GM23338 (cell line): Measurements from ENCODE around the gene ENPP4.

Source experiments
- EZH2 ChIP-seq: fragments of 200-600 bp; sonication (generic); IDR thresholded peaks from one replicate; pipeline ENCODE4 v1.8.0; 2017; ENCODE audit warnings: antibody characterized with exemption, mild to moderate bottlenecking, low read depth; ENCODE audit not compliant: unreplicated experiment
- POLR2AphosphoS5 ChIP-seq: IDR thresholded peaks from 2 replicates; pipeline ENCODE4 v1.6.1; 2016; ENCODE audit warnings: antibody characterized with exemption, low read depth
- STAT1 ChIP-seq: IDR thresholded peaks from one replicate; pipeline ENCODE4 v1.6.1; 2016; ENCODE audit warnings: antibody characterized with exemption; ENCODE audit not compliant: unreplicated experiment
- TF ChIP-seq, protein P1 (sequence below), 2 experiments: fragments of 200-600 bp in 1 of 2; sonication (generic) in 1 of 2; conservative IDR thresholded peaks; 2 replicates each; pipeline versions ENCODE4 v1.5.1 to v1.6.1; 2016 to 2017; ENCODE audit warnings: antibody characterized with exemption in 2 of 2, low read depth in 2 of 2, mild to moderate bottlenecking in 2 of 2, moderate library complexity in 1 of 2
- TF ChIP-seq, protein P2 (sequence below): IDR thresholded peaks from one replicate; pipeline ENCODE4 v1.6.1; 2018; ENCODE audit warnings: antibody characterized with exemption; ENCODE audit not compliant: unreplicated experiment

DNA sequence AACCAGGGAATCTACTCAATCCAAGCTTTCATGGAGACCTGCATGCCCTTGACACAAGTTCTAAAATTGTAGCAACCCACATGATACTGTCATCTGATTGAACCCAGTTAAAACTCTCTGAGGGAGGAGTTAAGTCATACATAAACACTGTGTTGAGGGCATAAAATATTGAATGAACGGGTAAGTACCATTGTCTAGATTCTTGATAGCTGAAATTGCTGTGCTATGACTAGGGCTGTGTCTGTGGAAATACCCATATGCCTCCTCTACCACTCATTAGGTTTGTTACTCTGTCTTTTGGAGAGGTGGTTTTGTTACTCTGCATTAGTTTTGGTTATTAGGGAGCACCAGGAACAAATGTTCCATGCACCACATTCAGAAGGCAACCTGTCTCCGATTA is 7.6 kb downstream of the ENPP4 start:
- TF ChIP-seq, protein P1, sequence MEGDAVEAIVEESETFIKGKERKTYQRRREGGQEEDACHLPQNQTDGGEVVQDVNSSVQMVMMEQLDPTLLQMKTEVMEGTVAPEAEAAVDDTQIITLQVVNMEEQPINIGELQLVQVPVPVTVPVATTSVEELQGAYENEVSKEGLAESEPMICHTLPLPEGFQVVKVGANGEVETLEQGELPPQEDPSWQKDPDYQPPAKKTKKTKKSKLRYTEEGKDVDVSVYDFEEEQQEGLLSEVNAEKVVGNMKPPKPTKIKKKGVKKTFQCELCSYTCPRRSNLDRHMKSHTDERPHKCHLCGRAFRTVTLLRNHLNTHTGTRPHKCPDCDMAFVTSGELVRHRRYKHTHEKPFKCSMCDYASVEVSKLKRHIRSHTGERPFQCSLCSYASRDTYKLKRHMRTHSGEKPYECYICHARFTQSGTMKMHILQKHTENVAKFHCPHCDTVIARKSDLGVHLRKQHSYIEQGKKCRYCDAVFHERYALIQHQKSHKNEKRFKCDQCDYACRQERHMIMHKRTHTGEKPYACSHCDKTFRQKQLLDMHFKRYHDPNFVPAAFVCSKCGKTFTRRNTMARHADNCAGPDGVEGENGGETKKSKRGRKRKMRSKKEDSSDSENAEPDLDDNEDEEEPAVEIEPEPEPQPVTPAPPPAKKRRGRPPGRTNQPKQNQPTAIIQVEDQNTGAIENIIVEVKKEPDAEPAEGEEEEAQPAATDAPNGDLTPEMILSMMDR (conservative IDR thresholded peaks at IDR 0.05; ENCODE audit: low read depth in 2 of 2), result no peak
- TF ChIP-seq, protein P2, sequence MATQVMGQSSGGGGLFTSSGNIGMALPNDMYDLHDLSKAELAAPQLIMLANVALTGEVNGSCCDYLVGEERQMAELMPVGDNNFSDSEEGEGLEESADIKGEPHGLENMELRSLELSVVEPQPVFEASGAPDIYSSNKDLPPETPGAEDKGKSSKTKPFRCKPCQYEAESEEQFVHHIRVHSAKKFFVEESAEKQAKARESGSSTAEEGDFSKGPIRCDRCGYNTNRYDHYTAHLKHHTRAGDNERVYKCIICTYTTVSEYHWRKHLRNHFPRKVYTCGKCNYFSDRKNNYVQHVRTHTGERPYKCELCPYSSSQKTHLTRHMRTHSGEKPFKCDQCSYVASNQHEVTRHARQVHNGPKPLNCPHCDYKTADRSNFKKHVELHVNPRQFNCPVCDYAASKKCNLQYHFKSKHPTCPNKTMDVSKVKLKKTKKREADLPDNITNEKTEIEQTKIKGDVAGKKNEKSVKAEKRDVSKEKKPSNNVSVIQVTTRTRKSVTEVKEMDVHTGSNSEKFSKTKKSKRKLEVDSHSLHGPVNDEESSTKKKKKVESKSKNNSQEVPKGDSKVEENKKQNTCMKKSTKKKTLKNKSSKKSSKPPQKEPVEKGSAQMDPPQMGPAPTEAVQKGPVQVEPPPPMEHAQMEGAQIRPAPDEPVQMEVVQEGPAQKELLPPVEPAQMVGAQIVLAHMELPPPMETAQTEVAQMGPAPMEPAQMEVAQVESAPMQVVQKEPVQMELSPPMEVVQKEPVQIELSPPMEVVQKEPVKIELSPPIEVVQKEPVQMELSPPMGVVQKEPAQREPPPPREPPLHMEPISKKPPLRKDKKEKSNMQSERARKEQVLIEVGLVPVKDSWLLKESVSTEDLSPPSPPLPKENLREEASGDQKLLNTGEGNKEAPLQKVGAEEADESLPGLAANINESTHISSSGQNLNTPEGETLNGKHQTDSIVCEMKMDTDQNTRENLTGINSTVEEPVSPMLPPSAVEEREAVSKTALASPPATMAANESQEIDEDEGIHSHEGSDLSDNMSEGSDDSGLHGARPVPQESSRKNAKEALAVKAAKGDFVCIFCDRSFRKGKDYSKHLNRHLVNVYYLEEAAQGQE, result no peak
- TF ChIP-seq STAT1 (no peak), POLR2AphosphoS5 (no peak), EZH2 (no peak)
